Stimulated activated CD4-positive, alpha-beta T cell treated with anti-CD3 and anti-CD28 coated beads, Interleukin-4, amount 100 ng/mL, for 4 hours (primary cell): ENCODE results near the gene SYT9.
"Not testable (repeated sequence)": the region's sequence is repeated elsewhere in the genome, so short reads cannot be mapped to it uniquely, and the experiment has no call there.

ENCODE experiments used
- DNase-seq, 2 experiments: peaks; one replicate each; pipeline ENCODE4 v3.0.0-alpha.2; 2020

SYT9 gene

DNA sequence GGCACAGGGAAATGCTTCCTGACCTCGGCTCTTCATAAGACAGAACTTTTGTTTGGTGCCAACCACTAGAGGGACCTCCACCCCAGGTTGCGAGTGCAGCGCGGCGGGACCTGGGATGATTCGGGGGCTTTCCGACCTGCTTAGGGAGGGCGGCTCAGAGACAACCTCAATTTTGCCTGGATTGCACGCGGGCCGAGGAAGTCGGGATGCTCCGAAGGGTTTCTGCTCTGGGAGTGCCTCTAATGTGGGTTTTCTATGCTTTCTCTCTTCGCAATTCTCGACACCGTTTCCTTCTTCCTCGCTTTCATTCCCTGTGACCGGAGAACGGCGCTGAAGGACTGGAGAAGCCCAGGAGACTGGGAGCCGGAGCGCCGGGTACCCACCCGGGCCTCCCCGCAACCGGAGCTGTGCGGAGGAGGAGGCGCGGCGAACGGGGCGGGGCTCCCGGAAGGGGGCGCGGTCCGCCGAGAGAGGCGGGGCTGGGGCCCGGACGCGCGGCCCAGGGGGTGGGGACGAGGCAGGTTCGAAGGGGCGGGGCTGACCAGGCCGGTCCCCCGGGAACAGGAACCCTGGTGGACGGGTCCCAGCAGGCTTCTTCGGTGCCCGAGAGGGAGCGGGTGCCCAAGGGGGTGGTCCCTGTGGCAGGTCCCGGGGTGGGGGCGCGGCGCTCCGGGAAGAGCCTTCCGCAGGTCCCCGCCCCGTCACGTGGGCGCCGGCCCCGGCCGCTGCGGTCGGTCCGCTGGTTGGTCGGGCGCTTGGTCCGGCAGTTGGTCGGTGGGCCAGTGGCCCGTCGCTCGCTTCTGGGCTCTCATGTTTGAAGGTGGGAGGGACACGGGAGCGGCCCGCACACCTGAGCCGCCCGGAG lies 261.8 kb downstream of the SYT9 start, which contains the start of gene PPFIBP2:
TSS of gene PPFIBP2 (plus strand) at position 766 of the 865 bp plus-strand sequence. CDS start 35,477 bp downstream, outside the sequence.
- DNase-seq: peak; percentile 79 to 84

DNA sequence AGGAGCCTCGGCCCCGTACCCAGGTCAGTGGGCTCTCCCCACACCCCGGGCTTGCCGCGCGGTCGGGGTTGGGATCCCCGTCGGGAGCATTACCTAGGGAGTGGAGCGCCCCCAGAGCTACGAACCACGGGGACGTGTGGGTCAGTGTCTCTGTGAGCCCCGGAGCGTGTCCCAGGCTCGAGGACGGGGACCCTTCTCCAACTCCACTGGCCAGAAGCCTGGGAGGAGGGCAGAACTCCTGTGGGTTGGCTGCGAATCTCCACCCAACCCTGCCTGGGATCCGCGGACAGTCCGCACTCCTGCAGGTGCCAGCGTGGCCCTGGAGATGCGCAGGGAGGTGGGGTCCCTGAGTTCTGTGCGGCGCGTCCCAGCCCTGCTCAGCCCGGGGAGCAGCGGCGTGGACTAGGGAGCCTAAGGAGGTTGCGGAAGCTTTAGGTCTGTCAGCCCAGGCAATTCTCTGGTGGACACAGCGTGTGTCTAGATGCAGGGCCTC lies 262.4 kb downstream of the SYT9 start:
- DNase-seq: peak in 1 of 2 experiments; percentile 10

DNA sequence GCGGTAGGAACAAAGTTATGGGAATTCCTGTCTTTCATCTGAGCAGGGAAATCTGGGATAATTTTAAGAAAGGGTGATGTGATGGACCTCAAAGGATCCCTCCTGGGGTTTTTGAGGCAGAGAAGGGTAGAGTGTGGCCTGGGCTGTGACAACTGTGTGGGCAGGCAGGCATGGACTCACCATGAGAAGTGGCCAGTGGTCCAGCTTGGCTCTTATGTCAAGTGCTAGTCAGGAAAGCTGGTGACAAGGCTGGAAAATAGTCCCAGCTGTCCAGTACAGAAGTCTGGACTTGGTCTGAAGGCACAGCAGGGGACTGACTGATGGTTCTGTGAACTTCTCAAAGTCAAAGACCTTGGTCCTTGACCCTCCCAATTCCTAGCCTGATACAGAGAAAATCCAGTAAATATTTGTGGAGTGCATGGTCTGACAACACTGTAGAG lies 263.8 kb downstream of the SYT9 start:
- DNase-seq: no peak

DNA sequence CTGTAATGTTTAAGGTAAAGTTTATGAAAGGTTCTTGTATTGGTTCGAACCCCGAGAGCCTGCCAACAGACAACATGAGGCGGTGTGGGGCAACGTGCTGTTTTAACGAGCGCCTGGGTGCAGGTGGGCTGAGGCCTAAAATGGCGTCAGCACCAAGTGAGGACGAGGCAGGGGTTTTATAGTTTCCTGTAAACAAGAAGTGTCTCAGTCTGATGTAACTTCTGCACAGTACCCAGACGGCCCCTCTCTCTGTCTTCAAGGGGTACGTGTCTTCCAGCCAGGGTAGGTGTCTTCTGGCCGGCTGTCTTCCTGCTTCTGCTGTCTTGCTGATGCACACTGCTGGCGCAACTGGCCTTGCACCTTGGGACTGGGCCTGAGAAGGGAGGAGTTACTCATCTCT lies 264.8 kb downstream of the SYT9 start:
- no peak for DNase-seq

DNA sequence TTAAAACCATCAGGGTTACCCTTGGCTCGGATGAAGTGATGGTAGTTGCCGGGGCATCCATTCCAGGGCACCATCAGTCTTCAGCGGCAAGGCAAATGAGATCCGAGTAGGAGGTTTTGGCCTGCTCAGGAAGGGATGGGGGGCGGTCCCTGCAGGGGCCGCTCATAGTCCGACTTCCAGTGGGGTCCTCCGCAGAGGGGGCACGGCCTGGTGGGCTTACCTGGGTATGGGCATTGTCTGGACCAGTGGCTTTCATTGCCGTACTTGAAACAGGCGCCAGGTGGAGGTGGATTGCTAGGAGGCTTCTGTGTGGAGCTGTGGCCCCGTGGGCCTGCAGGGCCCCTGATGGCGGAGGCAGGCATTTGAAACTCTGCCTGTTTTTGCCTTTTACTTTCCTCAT lies 266.0 kb downstream of the SYT9 start:
- DNase-seq: not testable (repeated sequence)
